ENCODE data around the gene INPP4B.

Gene INPP4B

DNA sequence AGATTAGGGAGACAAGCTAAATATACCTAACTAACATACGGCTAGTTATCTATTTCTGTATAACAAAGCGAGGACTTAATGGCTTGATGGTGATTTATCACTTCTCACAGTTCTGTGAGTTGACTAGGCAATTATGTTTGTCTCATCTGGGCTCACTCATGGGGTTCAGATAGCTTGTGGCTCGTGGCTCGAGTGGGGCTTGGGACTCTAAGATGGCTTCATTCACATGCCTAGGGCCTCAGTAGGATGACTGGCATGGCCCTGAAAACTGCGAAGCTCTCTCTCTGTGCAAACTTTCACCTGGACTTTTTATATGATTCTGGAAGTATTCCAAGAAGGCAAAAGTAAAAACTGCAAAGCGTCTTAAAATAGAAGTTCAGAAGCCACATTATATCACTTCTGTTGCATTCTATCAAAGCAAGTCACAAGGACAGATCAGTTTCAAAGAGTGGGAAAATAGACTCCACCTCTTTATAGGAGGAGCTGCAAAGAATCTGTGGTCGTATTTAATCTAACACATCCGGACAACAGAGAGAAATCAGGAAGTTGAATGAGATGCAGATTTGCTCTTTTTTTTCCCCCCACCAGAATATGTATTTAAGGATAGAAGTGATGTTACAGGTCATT, 491.2 kb downstream of the INPP4B start:
- Histone ChIP-seq H2AFZ (ENCODE audit: low read depth, low read length) (no peak overlapping the region), H3K27me3 (ENCODE audit: insufficient read depth, low read length, poor library complexity) (no peaks in the 10 kb centered on the region), H3K4me2 (ENCODE audit: insufficient read depth, low read length) (peak overlapping the region; percentile 37), H3K27ac (ENCODE audit: low read length) (peak overlapping the region; percentile 84), H3K4me1 (ENCODE audit: insufficient read depth, low read length) (peaks cover 52% of the 10 kb centered on the region), H3K9me3 (ENCODE audit: insufficient read depth, low read length, severe bottlenecking) (no peaks in the 10 kb centered on the region), H4K20me1 (ENCODE audit: insufficient read depth, low read length) (no peaks in the 10 kb centered on the region), H3K36me3 (ENCODE audit: insufficient read depth, low read length) (no peaks in the 10 kb centered on the region), H3K4me3 (ENCODE audit: low read depth in 1 of 2, low read length in 2 of 2) (no peak overlapping the region), H3K79me2 (ENCODE audit: insufficient read depth, low read length) (peaks cover 93% of the 10 kb centered on the region), H3K9ac (ENCODE audit: low read depth, low read length) (peak overlapping the region; percentile 22; the same call in 1 of the 2 replicates)
- DNase-seq (peak; percentile 29), ATAC-seq (ENCODE audit: insufficient read depth, low read depth) (peak; percentile 95)
- TF ChIP-seq, protein P1, sequence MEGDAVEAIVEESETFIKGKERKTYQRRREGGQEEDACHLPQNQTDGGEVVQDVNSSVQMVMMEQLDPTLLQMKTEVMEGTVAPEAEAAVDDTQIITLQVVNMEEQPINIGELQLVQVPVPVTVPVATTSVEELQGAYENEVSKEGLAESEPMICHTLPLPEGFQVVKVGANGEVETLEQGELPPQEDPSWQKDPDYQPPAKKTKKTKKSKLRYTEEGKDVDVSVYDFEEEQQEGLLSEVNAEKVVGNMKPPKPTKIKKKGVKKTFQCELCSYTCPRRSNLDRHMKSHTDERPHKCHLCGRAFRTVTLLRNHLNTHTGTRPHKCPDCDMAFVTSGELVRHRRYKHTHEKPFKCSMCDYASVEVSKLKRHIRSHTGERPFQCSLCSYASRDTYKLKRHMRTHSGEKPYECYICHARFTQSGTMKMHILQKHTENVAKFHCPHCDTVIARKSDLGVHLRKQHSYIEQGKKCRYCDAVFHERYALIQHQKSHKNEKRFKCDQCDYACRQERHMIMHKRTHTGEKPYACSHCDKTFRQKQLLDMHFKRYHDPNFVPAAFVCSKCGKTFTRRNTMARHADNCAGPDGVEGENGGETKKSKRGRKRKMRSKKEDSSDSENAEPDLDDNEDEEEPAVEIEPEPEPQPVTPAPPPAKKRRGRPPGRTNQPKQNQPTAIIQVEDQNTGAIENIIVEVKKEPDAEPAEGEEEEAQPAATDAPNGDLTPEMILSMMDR (IDR thresholded peaks at IDR 0.05; ENCODE audit: borderline replicate concordance, extremely low read depth, low read length, poor library complexity, severe bottlenecking): no peak
- no peak for TF ChIP-seq EZH2 (IDR thresholded peaks at IDR 0.05; ENCODE audit: borderline replicate concordance, low read depth, low read length, severe bottlenecking)

DNA sequence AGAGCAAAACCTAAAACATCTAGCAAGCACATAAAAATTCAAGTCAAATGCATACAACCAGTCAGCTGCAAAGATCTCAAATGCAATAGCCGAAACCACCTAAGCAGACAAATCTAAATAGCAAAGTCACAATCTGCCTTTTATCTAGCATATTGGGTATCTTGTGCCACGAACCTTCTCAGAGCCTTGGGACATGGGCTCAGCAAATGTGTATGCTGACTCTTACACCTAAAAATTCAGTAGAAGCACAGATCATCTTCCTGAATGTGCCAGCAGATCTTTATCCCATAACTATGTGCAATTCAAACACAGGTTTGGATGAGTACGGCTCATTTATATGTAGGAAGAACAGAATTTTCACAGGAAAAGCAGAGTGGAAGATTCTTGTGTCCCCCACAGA, 492.1 kb downstream of the INPP4B start:
- Histone ChIP-seq H3K9ac (ENCODE audit: low read depth, low read length) (no peak overlapping the region), H3K4me3 (ENCODE audit: low read depth in 1 of 2, low read length in 2 of 2) (no peak overlapping the region), H3K36me3 (ENCODE audit: insufficient read depth, low read length) (no peaks in the 10 kb centered on the region), H3K79me2 (ENCODE audit: insufficient read depth, low read length) (peaks cover 89% of the 10 kb centered on the region), H3K4me1 (ENCODE audit: insufficient read depth, low read length) (peaks cover 52% of the 10 kb centered on the region), H3K27ac (ENCODE audit: low read length) (peak overlapping the region; percentile 84), H3K27me3 (ENCODE audit: insufficient read depth, low read length, poor library complexity) (no peaks in the 10 kb centered on the region), H2AFZ (ENCODE audit: low read depth, low read length) (no peak overlapping the region), H4K20me1 (ENCODE audit: insufficient read depth, low read length) (no peaks in the 10 kb centered on the region), H3K9me3 (ENCODE audit: insufficient read depth, low read length, severe bottlenecking) (no peaks in the 10 kb centered on the region), H3K4me2 (ENCODE audit: insufficient read depth, low read length) (no peak overlapping the region)
- DNase-seq (no peak), ATAC-seq (ENCODE audit: insufficient read depth, low read depth) (no peak)
- TF ChIP-seq, protein P1 (IDR thresholded peaks at IDR 0.05; ENCODE audit: borderline replicate concordance, extremely low read depth, low read length, poor library complexity, severe bottlenecking): no peak
- TF ChIP-seq EZH2 (IDR thresholded peaks at IDR 0.05; ENCODE audit: borderline replicate concordance, low read depth, low read length, severe bottlenecking): no peak

DNA sequence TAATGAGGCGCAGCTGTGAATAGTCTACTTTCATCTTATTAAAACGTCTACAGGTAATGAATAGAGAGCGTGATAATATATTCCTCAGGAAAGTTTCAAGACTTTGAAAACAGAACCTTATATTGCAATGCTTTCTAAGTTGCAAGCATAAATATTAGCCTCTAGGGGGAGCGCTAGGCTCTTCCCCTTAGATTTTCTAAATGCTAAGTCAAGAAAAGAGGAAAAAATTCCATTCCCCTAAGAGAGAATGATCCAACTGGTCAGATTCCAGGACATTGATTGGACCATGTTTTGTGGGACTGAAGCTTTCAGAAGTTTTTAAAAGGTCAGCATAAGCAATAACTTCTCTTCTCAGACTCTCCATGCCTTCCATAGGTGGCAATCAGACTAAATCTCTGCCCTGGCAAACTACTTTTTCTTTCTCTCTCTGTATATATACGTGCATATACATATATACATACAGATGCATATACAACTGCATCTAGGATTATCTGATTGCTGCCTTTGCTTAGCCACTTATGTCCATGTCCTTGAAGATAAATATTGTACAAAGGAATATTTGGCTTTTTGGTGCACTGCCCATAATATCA, 492.9 kb downstream of the INPP4B start:
- ATAC-seq (ENCODE audit: insufficient read depth, low read depth): no peak

More for the DNA sequence above, 492.9 kb downstream of the INPP4B start:
- no peak overlapping the region for H2AFZ ChIP-seq (ENCODE audit: low read depth, low read length)
- H3K9ac ChIP-seq (ENCODE audit: low read depth, low read length): no peak overlapping the region
- H3K27me3 ChIP-seq (ENCODE audit: insufficient read depth, low read length, poor library complexity): no peaks in the 10 kb centered on the region
- no peaks in the 10 kb centered on the region for H3K36me3 ChIP-seq (ENCODE audit: insufficient read depth, low read length)
- peak overlapping the region; percentile 84 for H3K27ac ChIP-seq (ENCODE audit: low read length)
- TF ChIP-seq EZH2 (IDR thresholded peaks at IDR 0.05; ENCODE audit: borderline replicate concordance, low read depth, low read length, severe bottlenecking): no peak
- TF ChIP-seq, protein P1 (IDR thresholded peaks at IDR 0.05; ENCODE audit: borderline replicate concordance, extremely low read depth, low read length, poor library complexity, severe bottlenecking): peak; percentile 82
- no peak overlapping the region for H3K4me2 ChIP-seq (ENCODE audit: insufficient read depth, low read length)
- H3K4me1 ChIP-seq (ENCODE audit: insufficient read depth, low read length): peaks cover 52% of the 10 kb centered on the region
- no peaks in the 10 kb centered on the region for H3K9me3 ChIP-seq (ENCODE audit: insufficient read depth, low read length, severe bottlenecking)
- no peaks in the 10 kb centered on the region for H4K20me1 ChIP-seq (ENCODE audit: insufficient read depth, low read length)
- no peak for DNase-seq
- peaks cover 89% of the 10 kb centered on the region for H3K79me2 ChIP-seq (ENCODE audit: insufficient read depth, low read length)
- H3K4me3 ChIP-seq (ENCODE audit: low read depth in 1 of 2, low read length in 2 of 2): no peak overlapping the region

All from DND-41 (cell line).